NCI-H1105 (cell line): ENCODE data around the gene SF3B5.
A peak's percentile ranks its signal among the peaks of the same experiment; 100 is the strongest.
"Not testable (repeated sequence)": the region's sequence is repeated elsewhere in the genome, so short reads cannot be mapped to it uniquely, and the experiment has no call there.

Experiments
- DNase-seq: peaks from one replicate; lab custom pipeline; 2025; lab: John Stamatoyannopoulos, UW

Gene SF3B5

GRCh38 chr6:144063744-144064401 is 31.5 kb downstream of the SF3B5 start:
- peak; percentile 75 for DNase-seq

- DNase-seq = peak; percentile 14
These were observed 32.1 kb downstream of the SF3B5 start for GRCh38 chr6:144063246-144063743.

- no peak for DNase-seq
These were observed 32.6 kb downstream of the SF3B5 start for GRCh38 chr6:144062786-144063185.

GRCh38 chr6:144059139-144059538 is 36.2 kb downstream of the SF3B5 start:
- DNase-seq = no peak

GRCh38 chr6:144055121-144055931 is 40.0 kb downstream of the SF3B5 start:
- DNase-seq = no peak

GRCh38 chr6:144053601-144054000 is 41.8 kb downstream of the SF3B5 start:
- DNase-seq = no peak

- no peak for DNase-seq
These were observed 42.9 kb downstream of the SF3B5 start for GRCh38 chr6:144052488-144052887.

GRCh38 chr6:144049386-144049785 is 46.0 kb downstream of the SF3B5 start:
- DNase-seq = no peak

GRCh38 chr6:144047688-144048087 is 47.7 kb downstream of the SF3B5 start:
- no peak for DNase-seq

- not testable (repeated sequence) for DNase-seq
These were observed 48.7 kb downstream of the SF3B5 start for GRCh38 chr6:144046672-144047071.

- not testable (repeated sequence) for DNase-seq
These were observed 50.4 kb downstream of the SF3B5 start for GRCh38 chr6:144044989-144045388.
